Measurements from ENCODE around the gene PTPN14.
A peak's percentile ranks its signal among the peaks of the same experiment; 100 is the strongest.

The PTPN14 gene

DNA sequence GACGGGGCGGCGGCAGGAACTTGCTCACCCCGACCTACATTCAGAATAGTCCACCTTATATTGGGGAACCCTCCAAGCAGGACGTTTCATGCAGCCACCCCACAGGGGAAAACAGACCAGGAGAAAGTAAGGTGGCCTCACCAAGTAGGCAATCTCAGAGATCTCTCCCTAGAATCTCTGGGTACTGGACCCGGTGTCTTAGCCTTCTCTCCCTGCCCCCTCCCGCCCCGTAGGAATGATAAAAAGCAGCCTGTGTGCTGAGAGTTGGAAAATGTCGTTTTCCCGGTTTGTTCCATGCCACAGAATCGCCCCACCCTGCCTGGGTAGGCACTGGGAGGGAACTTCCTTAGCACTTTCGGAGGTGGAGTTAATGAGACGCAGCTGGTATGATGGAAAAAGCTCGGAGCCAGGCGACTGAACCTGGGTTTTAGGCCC, 789 bp upstream of the PTPN14 start:
- Histone ChIP-seq H3K4me3 (replicated peaks; ENCODE audit: insufficient read depth, low read length) (peak overlapping the region; percentile 48), H3K27ac (replicated peaks) (no peak overlapping the region), H3K27me3 (ENCODE audit: insufficient read depth, poor library complexity, severe bottlenecking) (peaks cover 39% of the 10 kb centered on the region)
- no peak for DNase-seq (ENCODE audit: low read depth in 1 of 2, low spot score in 1 of 2)
- TF ChIP-seq SPI1 (IDR thresholded peaks at IDR 0.05; ENCODE audit: borderline replicate concordance, low read depth) (no peak), GABPA (IDR thresholded peaks at IDR 0.05; ENCODE audit: low read depth) (no peak), POLR2AphosphoS5 (IDR thresholded peaks at IDR 0.05; ENCODE audit: low read depth) (no peak)
- TF ChIP-seq, protein P1, sequence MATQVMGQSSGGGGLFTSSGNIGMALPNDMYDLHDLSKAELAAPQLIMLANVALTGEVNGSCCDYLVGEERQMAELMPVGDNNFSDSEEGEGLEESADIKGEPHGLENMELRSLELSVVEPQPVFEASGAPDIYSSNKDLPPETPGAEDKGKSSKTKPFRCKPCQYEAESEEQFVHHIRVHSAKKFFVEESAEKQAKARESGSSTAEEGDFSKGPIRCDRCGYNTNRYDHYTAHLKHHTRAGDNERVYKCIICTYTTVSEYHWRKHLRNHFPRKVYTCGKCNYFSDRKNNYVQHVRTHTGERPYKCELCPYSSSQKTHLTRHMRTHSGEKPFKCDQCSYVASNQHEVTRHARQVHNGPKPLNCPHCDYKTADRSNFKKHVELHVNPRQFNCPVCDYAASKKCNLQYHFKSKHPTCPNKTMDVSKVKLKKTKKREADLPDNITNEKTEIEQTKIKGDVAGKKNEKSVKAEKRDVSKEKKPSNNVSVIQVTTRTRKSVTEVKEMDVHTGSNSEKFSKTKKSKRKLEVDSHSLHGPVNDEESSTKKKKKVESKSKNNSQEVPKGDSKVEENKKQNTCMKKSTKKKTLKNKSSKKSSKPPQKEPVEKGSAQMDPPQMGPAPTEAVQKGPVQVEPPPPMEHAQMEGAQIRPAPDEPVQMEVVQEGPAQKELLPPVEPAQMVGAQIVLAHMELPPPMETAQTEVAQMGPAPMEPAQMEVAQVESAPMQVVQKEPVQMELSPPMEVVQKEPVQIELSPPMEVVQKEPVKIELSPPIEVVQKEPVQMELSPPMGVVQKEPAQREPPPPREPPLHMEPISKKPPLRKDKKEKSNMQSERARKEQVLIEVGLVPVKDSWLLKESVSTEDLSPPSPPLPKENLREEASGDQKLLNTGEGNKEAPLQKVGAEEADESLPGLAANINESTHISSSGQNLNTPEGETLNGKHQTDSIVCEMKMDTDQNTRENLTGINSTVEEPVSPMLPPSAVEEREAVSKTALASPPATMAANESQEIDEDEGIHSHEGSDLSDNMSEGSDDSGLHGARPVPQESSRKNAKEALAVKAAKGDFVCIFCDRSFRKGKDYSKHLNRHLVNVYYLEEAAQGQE (IDR thresholded peaks at IDR 0.05; ENCODE audit: insufficient replicate concordance, low read depth): no peak
- TF ChIP-seq, protein P2, sequence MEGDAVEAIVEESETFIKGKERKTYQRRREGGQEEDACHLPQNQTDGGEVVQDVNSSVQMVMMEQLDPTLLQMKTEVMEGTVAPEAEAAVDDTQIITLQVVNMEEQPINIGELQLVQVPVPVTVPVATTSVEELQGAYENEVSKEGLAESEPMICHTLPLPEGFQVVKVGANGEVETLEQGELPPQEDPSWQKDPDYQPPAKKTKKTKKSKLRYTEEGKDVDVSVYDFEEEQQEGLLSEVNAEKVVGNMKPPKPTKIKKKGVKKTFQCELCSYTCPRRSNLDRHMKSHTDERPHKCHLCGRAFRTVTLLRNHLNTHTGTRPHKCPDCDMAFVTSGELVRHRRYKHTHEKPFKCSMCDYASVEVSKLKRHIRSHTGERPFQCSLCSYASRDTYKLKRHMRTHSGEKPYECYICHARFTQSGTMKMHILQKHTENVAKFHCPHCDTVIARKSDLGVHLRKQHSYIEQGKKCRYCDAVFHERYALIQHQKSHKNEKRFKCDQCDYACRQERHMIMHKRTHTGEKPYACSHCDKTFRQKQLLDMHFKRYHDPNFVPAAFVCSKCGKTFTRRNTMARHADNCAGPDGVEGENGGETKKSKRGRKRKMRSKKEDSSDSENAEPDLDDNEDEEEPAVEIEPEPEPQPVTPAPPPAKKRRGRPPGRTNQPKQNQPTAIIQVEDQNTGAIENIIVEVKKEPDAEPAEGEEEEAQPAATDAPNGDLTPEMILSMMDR (IDR thresholded peaks at IDR 0.05; ENCODE audit: insufficient read depth, low read length): no peak

DNA sequence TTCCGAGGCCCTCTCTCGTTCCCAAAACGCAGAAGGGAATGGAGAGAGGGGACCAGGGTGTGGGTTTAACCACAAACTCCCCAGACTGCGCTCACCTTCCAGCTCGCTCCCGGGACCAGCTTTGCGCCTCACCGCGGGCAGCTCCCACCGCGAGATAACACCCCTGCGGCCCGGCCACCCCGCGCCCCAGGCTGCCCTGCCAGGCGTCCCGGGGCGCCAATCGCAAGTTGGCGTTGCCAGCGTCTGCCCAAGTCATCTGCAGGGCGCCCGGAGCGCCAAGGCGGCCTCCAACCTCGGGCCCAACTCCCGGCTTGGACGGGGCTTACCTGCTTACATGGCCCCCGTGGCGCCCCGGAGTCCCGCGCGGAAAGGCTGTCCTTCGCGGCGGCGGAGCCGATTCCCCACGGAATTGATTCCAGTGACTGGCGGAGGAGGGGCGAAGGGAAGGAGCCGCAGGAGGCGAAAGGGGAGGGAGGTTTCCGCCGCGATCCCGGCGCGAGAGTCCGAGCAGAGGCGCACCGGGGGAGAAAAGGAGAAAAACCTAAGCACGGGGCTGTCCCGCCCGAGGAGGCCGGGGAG, 456 bp downstream of the PTPN14 start:
- DNase-seq (ENCODE audit: low read depth in 1 of 2, low spot score in 1 of 2): no peak
- Histone ChIP-seq H3K4me3 (replicated peaks; ENCODE audit: insufficient read depth, low read length) (peak overlapping the region; percentile 48), H3K27me3 (ENCODE audit: insufficient read depth, poor library complexity, severe bottlenecking) (peaks cover 39% of the 10 kb centered on the region), H3K27ac (replicated peaks) (no peak overlapping the region)
- TF ChIP-seq, protein P1 (IDR thresholded peaks at IDR 0.05; ENCODE audit: insufficient replicate concordance, low read depth): no peak
- TF ChIP-seq POLR2AphosphoS5 (IDR thresholded peaks at IDR 0.05; ENCODE audit: low read depth) (no peak), SPI1 (IDR thresholded peaks at IDR 0.05; ENCODE audit: borderline replicate concordance, low read depth) (no peak), GABPA (IDR thresholded peaks at IDR 0.05; ENCODE audit: low read depth) (no peak)
- TF ChIP-seq, protein P2 (IDR thresholded peaks at IDR 0.05; ENCODE audit: insufficient read depth, low read length): no peak

DNA sequence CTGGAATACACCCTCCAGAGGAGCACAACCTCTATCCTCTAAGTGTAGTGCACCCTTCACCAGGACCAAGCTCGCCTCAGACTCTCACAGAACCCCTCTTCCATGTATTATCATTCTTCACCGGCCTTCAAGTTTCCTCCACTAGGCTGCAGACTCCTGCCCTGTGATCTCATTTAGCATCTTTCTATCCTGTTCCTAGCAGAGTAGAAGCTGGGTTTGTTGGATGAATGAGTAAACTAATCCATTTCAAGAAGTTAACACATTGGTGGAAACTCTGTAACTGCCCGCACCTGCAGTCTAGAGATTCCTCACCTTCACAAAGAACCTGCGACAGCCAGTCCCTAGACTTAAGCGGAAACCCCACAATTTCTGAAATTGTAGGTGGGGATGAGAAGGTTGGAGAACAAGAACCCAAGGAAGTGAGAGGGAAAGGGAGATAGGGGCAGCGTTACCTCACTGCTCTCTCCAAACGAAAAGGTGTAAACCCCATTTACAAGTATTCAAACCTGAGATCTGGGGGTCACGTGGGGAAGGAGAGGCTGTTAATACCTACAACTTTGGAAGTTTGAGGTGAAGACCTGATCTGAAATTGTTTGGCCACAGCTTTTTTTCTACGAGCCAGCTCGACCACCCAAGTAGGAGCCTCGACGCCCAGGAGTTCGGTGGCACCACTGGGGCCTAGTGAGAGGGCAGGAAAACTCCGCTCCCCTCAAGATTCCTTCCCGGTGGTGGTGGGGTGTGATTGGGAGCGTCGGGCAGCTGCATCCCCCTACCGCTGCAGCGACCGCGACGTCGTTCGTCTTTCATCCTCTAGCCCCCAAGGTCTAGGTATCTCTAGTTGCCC, 1.2 kb downstream of the PTPN14 start:
- no peak for DNase-seq (ENCODE audit: low read depth in 1 of 2, low spot score in 1 of 2)
- H3K27me3 ChIP-seq (ENCODE audit: insufficient read depth, poor library complexity, severe bottlenecking): peaks cover 39% of the 10 kb centered on the region
- H3K27ac ChIP-seq (replicated peaks): no peak overlapping the region
- TF ChIP-seq POLR2AphosphoS5 (IDR thresholded peaks at IDR 0.05; ENCODE audit: low read depth) (no peak), GABPA (IDR thresholded peaks at IDR 0.05; ENCODE audit: low read depth) (no peak), SPI1 (IDR thresholded peaks at IDR 0.05; ENCODE audit: borderline replicate concordance, low read depth) (no peak)
- TF ChIP-seq, protein P1 (IDR thresholded peaks at IDR 0.05; ENCODE audit: insufficient replicate concordance, low read depth): no peak
- TF ChIP-seq, protein P2 (IDR thresholded peaks at IDR 0.05; ENCODE audit: insufficient read depth, low read length): no peak
- H3K4me3 ChIP-seq (replicated peaks; ENCODE audit: insufficient read depth, low read length): no peak overlapping the region
